PFSK-1 (cell line): ENCODE results near the gene NR3C1.

Source experiments
- FOXP2 ChIP-seq: optimal IDR thresholded peaks from 2 replicates; pipeline ENCODE3; 2011; ENCODE audit warnings: borderline replicate concordance, control low read depth, inconsistent platforms; ENCODE audit not compliant: insufficient read depth; ENCODE audit errors: extremely low read length, extremely low read depth
- POLR2AphosphoS5 ChIP-seq: IDR thresholded peaks from 2 replicates; pipeline ENCODE4 v1.6.1; 2012; ENCODE audit warnings: low read depth, mild to moderate bottlenecking, control low read depth, low read length, moderate library complexity
- REST ChIP-seq, 2 experiments: IDR thresholded peaks; 2 replicates each; pipeline versions ENCODE4 v1.6.1 to v1.8.0; 2011 to 2012; ENCODE audit warnings: low read depth in 2 of 2, low read length in 2 of 2, control low read depth in 1 of 2, inconsistent platforms in 1 of 2, mild to moderate bottlenecking in 1 of 2, moderate library complexity in 1 of 2; ENCODE audit not compliant: insufficient read depth in 1 of 2
- SIN3A ChIP-seq: IDR thresholded peaks from 2 replicates; pipeline ENCODE4 v1.6.1; 2012; ENCODE audit warnings: mild to moderate bottlenecking, low read length, moderate library complexity, borderline replicate concordance; ENCODE audit not compliant: insufficient read depth
- TAF1 ChIP-seq: IDR thresholded peaks from 2 replicates; pipeline ENCODE4 v1.6.1; 2012; ENCODE audit warnings: low read length, control low read depth, borderline replicate concordance; ENCODE audit not compliant: insufficient read depth

NR3C1 gene

DNA sequence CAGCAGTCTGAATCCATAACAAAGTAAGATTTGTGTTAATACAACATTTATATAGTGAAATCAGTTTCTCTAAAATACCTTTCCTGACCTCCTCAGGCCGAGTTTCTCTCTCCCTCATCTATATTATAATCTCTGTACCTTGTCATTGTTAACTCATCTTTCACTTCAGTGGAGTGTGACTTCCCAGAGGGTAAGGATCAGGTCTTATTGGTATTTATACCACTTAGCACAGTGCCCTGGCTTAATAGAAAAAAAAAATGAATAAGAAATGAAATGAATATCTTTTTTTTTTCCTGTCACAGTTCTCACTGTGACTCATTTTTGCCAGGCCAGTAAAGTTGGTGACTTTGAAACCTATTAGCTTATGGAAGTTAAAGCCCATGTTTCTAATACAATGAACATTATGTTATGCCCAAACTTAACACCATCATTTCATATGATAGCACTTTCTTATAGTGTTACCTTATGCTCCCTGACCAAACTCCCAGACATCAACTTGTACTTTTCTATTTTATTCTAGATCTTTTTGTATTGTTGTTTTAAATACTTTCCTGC lies 90.1 kb downstream of the NR3C1 start:
- TF ChIP-seq FOXP2, result no peak
- no peak for TF ChIP-seq POLR2AphosphoS5
- no peak for TF ChIP-seq SIN3A
- no peak for TF ChIP-seq REST (IDR thresholded peaks at IDR 0.05; ENCODE audit: insufficient read depth in 1 of 2, low read depth in 2 of 2, low read length in 2 of 2)
- no peak for TF ChIP-seq TAF1

DNA sequence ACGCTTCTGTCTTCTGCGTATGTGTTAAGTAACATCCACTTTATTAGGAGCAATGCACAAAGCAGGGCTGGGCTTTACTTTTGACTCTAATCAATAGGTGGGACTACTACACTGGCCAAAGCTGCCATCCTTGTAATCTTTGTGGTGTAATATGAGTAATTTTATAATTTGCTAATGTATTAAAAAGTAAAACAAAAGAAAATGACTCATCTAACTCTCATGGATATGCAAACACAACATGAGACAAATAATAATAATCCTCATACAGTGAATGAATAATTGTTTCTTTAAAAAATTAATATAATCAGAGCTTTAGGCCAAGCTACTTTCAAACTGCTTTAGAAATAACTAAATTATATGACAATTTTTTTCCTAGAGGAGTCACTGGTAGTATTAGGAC lies 90.7 kb downstream of the NR3C1 start:
- TF ChIP-seq REST (IDR thresholded peaks at IDR 0.05; ENCODE audit: insufficient read depth in 1 of 2, low read depth in 2 of 2, low read length in 2 of 2), result no peak
- no peak for TF ChIP-seq POLR2AphosphoS5
- TF ChIP-seq FOXP2, result no peak
- no peak for TF ChIP-seq SIN3A
- no peak for TF ChIP-seq TAF1

- TF ChIP-seq TAF1 (no peak), SIN3A (no peak), FOXP2 (no peak), POLR2AphosphoS5 (no peak), REST (IDR thresholded peaks at IDR 0.05; ENCODE audit: insufficient read depth in 1 of 2, low read depth in 2 of 2, low read length in 2 of 2) (no peak)
These were observed 91.5 kb downstream of the NR3C1 start for GRCh38 chr5:143311955-143312354.

DNA sequence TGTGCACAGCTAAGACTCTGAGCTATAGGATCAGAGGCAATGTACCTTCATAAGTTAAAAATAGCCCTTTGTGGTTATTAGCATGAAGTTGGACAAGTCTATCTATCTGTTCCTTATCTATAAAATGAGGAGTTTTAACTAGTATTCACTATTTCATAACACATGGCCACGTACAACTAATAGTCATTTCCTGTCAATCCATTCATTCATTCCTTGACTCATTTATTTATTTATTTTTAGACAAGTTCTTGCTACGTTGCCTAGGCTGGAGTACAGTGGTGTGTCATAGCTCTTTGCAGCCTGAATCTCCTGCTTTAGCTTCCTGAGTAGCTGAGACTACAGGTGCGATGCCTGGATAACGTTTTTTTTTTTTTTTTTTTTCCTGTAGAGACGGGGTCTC lies 92.1 kb downstream of the NR3C1 start:
- TF ChIP-seq SIN3A (no peak), TAF1 (no peak), REST (IDR thresholded peaks at IDR 0.05; ENCODE audit: insufficient read depth in 1 of 2, low read depth in 2 of 2, low read length in 2 of 2) (no peak), FOXP2 (no peak), POLR2AphosphoS5 (no peak)
